DMS53 treated with DMSO at 0.1 percent for 48 hours (cell line): ENCODE results near the gene SLC43A2.
"Not testable (repeated sequence)": the region's sequence is repeated elsewhere in the genome, so short reads cannot be mapped to it uniquely, and the experiment has no call there.

Source experiments
- DNase-seq: peaks from one replicate; lab custom pipeline; 2025; ENCODE audit not compliant: unreplicated experiment; lab: John Stamatoyannopoulos, UW

SLC43A2 gene

GRCh38 chr17:1627982-1628855 lies at the start of gene SLC43A2:
Gene SLC43A2 (minus strand): TSS chr17:1628834. CDS start chr17:1627874, 960 bp downstream.
- DNase-seq: peak; percentile 42

- no peak for DNase-seq
Measured at GRCh38 chr17:1676401-1676800, 47.8 kb upstream of the SLC43A2 start.

DNA sequence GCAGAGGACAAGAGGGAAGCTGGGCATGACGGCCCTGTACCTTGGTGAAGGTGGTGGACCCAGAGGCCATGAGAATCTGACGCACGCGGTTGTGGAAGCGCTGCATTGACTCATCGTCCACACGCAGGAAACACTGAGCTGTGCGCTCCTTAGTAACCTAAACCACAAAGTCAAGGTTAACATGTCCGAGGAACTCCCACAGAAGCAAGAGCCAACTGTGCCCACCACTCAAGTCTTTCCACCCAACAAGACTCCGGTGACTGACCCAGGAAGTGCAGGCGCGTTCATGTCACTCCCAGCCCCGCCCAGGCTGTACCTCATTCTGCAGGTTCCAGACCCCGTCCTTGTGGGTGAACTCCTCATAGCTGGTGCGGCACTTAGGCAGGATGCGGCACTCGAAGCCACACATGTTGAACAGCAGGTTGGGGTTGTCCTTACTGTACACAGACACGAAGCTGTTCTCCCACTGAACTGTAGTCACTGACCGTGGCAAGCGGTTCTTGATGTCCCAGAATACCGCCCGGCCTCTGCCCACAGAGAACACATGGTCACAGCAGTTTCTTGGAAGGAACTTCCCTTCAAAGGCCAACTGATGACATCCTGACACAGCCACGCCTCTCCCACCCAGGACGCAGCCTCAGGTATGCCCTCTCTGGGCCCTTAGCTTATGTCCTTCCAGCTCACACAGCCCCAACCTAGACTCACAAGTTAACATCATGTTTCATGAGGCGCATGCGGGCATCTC lies 44.6 kb upstream of the SLC43A2 start:
- no peak for DNase-seq

GRCh38 chr17:1663934-1664333 lies 35.3 kb upstream of the SLC43A2 start:
- DNase-seq: not testable (repeated sequence)

GRCh38 chr17:1661045-1661444 lies 32.4 kb upstream of the SLC43A2 start:
- DNase-seq: no peak

DNA sequence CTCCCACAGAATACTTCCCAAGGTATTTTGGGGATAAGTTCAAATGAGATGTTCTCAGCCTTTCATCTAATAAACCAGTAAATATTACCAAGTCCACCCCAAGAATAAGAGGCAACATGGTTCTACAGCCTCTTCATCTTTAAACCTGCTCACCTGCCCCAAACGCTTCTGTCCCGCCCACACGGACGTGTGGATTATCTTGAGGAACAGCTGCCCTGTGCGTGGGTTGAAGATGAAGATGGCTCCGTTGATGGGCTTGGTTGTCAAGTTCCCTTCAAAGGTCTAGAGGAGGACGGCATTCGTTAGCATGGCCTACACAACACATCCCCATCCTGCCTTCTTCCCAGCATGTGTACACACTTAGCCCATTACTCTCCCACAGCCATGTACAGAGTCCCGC lies 29.5 kb upstream of the SLC43A2 start:
- no peak for DNase-seq

DNA sequence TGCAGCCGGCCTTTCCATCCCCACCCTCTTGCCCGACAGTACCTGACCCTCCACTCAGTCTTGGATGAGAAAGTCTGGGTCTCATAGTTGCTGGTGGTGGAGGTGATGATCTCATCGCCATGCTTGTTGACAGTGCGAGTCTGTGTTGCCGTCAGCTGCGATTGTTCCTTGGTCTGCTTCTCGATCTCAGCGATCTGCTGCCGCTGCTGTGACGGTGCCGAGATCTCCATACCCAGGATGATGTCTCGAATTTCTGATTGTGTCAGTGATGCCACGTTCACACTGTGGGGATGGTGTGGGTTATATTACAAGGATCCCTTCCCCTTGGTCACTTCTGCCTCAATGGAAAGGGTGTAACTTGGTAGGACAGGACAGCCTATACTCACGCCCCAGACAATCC lies 25.1 kb upstream of the SLC43A2 start:
- DNase-seq: no peak

DNA sequence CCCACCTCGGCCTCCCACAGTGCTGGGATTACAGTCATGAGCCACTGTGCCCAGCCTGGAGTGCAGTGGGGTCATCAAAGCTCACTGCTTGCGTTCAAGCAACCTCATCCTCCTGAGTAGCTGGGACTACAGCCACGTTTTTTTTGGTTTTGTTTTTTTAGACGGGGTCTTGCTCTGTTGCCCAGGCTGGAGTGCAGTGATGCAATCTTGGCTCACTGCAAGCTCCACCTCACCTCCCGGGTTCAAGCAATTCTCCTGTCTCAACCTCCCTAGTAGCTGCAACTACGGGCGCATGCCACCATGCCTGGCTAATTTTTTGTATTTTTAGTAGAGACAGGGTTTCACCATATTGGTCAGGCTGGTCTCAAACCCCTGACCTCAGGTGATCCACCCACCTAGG lies 24.2 kb upstream of the SLC43A2 start:
- not testable (repeated sequence) for DNase-seq

GRCh38 chr17:1651559-1651844 lies 22.9 kb upstream of the SLC43A2 start:
- no peak for DNase-seq

GRCh38 chr17:1650731-1651558 lies 22.3 kb upstream of the SLC43A2 start:
- DNase-seq: no peak

- DNase-seq: peak; percentile 57
Measured at GRCh38 chr17:1649844-1650501, 21.3 kb upstream of the SLC43A2 start, which contains the start of gene RILP. Gene RILP (minus strand): TSS chr17:1649866. CDS start chr17:1649804, 62 bp downstream.

DNA sequence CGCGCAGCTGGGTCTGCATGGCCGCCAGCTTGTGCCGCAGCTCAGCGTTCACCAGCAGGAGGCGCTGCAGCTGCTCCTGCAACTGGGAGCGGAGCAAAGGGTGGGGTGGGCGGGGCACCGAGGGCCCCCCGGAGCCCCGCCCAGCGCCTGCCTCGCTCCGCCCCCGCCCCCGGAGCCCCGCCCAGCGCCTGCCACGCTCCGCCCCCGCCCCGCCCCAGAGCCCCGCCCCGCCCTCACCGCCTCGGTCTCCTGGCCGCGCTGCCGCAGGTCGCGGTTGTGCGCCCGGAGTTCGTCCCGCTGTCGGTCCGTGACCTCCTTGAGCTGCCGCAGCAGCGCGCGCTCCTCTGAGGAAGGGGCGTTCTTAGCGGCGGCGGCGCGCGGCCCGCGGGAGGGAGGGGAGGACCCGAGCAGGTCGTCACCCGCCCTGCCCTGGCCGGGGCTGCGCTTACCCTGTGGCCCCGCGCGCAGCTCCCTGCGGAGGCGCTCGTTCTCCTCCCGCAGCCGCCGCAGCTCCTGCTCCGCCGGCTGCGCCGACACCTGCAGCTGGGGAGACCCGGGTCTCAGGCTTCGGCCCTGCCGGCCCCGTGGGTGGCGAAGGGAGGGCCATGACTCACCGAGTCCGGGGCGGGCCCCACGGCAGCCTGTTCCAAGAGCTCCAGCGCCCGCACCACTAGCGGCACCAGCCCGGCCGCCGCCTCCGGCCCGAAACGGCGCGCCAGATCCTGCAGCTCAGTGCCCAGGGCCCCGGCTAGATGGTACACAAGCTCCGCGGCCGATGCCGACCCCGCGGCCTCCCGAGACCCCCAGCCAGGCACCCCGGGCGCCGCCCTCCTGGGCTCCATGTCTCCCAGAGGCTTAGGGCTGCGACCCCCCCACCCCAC lies 20.6 kb upstream of the SLC43A2 start:
- DNase-seq: peak; percentile 26

- DNase-seq: peak; percentile 68
Measured at GRCh38 chr17:1648173-1648962, 19.7 kb upstream of the SLC43A2 start.

GRCh38 chr17:1647802-1648171 lies 19.2 kb upstream of the SLC43A2 start:
- DNase-seq: no peak

DNA sequence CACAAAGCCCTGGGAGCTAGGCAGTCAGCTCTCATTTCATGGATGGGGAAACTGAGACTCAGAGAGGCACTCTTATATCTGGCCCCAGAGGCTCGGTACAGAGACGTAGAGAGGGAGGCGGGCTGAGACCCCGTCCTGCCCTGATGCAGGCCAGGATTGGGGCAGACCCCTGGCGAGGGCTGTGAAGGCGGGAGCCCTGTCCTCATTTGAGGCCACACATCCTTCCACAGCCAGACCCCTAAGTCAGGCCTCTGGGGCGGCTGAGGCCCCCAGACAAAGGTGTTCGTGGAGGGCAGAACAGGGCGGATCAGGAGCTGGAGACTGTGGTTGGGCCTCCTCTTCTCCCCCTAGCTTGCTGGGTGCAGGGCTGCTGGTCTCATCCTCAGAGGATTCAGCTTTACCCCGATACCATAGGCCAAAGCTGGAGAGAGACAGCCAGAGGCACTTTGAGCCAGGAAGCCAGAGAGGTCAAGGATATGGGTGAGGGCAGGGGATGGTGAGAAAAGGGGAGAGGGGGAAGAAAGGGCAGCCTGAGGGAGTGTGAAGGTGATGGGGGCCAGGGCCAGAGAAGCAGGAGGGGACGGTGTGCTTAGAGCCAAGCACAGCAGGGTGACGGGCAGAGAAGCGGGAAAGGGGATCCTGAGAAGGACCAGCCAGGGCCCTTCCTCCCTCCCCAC lies 17.7 kb upstream of the SLC43A2 start:
- no peak for DNase-seq

GRCh38 chr17:1645207-1646171 lies 16.9 kb upstream of the SLC43A2 start, which contains the start of gene SCARF1:
Gene SCARF1 (minus strand): TSS chr17:1645732. CDS start chr17:1645697, 35 bp downstream.
- DNase-seq: no peak

DNA sequence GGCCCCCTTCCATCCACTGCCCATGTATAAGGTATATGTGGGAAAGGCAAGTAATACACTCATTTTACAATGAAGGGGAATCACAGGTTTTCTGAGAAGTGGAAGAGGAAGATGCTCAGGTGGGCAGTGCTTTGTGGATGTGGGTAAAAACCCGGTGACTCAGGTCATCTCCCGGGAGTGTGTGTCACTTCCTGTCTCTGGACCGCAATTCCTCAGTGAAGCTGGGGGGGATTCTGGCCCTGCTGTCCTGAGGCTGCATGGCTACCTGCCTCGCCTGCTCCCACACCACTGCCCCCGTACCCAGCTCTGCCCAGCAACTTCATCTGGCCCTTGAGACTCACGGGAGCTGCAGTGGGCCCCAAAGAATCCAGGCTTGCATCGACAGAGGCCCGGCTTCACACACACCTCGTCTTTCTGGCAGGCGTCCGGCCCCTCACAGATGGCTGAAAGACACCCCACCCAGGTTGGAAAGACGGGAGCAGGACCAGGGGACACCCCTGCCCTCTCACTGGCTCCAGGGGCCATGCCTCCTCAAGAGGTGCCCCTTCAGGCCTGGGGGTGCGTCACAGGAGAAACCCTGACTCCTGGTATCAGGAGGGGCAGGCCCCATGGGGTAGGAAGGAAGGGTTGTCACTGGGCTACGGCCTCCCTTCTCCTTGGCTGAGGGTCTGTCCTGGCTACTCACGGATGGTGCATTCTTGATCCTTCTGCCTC lies 16.0 kb upstream of the SLC43A2 start:
- DNase-seq: no peak
